HG02973 (cell line): ENCODE results near the gene PACC1.
"Not testable (repeated sequence)": the region's sequence is repeated elsewhere in the genome, so short reads cannot be mapped to it uniquely, and the experiment has no call there.

Experiments
- ATAC-seq: cut with Tn5 transposase; IDR thresholded peaks from one replicate; pipeline ENCODE4 v1.9.1; 2021; ENCODE audit warnings: moderate library complexity; ENCODE audit not compliant: unreplicated experiment

PACC1 gene

GRCh38 chr1:212344905-212345304, 69.8 kb downstream of the PACC1 start:
- no peak for ATAC-seq

GRCh38 chr1:212341090-212341489, 73.6 kb downstream of the PACC1 start:
- ATAC-seq, result no peak

GRCh38 chr1:212329105-212329504, 85.6 kb downstream of the PACC1 start:
- ATAC-seq, result no peak

- ATAC-seq, result no peak
These were observed 86.4 kb downstream of the PACC1 start for GRCh38 chr1:212328248-212328647.

- ATAC-seq, result no peak
These were observed 88.1 kb downstream of the PACC1 start for GRCh38 chr1:212326541-212326940.

GRCh38 chr1:212323066-212323465, 91.6 kb downstream of the PACC1 start:
- ATAC-seq, result no peak

GRCh38 chr1:212321031-212321430, 93.7 kb downstream of the PACC1 start:
- not testable (repeated sequence) for ATAC-seq

- no peak for ATAC-seq
These were observed 96.8 kb downstream of the PACC1 start for GRCh38 chr1:212317916-212318315.

GRCh38 chr1:212315907-212316306, 98.8 kb downstream of the PACC1 start:
- ATAC-seq, result no peak

- no peak for ATAC-seq
These were observed 99.5 kb downstream of the PACC1 start for GRCh38 chr1:212315184-212315583.
